Keratinocyte (primary cell): Measurements from ENCODE around the gene PKD2. TPM values are rescaled to one million over a fixed set of nuclear protein-coding genes. Genes with fewer than 3 reads are reported as not detected.
"Not testable (repeated sequence)": the region's sequence is repeated elsewhere in the genome, so short reads cannot be mapped to it uniquely, and the experiment has no call there.

Experiments used
- DNase-seq: peaks from one replicate; pipeline ENCODE4 v3.0.0-alpha.2; 2011; ENCODE audit warnings: low read depth, missing footprints, low spot score
- FAIRE-seq: peaks from 2 replicates; lab custom pipeline; 2011; peaks lifted over from hg19 to GRCh38; lab: Jason Lieb, UNC
- H2AFZ ChIP-seq: 2 replicates; pipeline ENCODE4 v1.6.0; 2012; ENCODE audit warnings: low read length, control low read depth, inconsistent platforms; ENCODE audit not compliant: control insufficient read depth
- H3K27ac ChIP-seq: 2 replicates; pipeline ENCODE4 v1.5.1; 2011; ENCODE audit warnings: low read length; ENCODE audit not compliant: control insufficient read depth, insufficient read depth
- H3K27me3 ChIP-seq: 3 replicates; pipeline ENCODE4 v1.6.0; 2011; ENCODE audit warnings: low read length; ENCODE audit not compliant: control insufficient read depth, insufficient read depth; ENCODE audit errors: extremely low read depth
- H3K36me3 ChIP-seq, 2 experiments: 2 replicates in 1 of 2; 3 replicates in 1 of 2; pipeline ENCODE4 v1.5.1; 2011; ENCODE audit warnings: low read length in 2 of 2, mild to moderate bottlenecking in 1 of 2; ENCODE audit not compliant: control insufficient read depth in 2 of 2, insufficient read depth in 2 of 2; ENCODE audit errors: extremely low read depth in 1 of 2
- H3K4me1 ChIP-seq: 3 replicates; pipeline ENCODE4 v1.5.1; 2011; ENCODE audit warnings: low read length; ENCODE audit not compliant: control insufficient read depth, insufficient read depth; ENCODE audit errors: extremely low read depth
- H3K4me2 ChIP-seq: 3 replicates; pipeline ENCODE4 v1.6.0; 2011; ENCODE audit warnings: low read depth, low read length; ENCODE audit not compliant: control insufficient read depth, insufficient read depth; ENCODE audit errors: extremely low read depth
- H3K4me3 ChIP-seq, 3 experiments: fragments of 200-600 bp in 1 of 3; sonication (generic) in 1 of 3; 2 replicates in 2 of 3; 3 replicates in 1 of 3; pipeline ENCODE4 v1.5.1; 2011 to 2016; ENCODE audit warnings: low read length in 3 of 3, mild to moderate bottlenecking in 3 of 3, control low read depth in 2 of 3, inconsistent platforms in 1 of 3, low read depth in 1 of 3, mixed read lengths in 1 of 3, mixed run types in 1 of 3, moderate library complexity in 1 of 3; ENCODE audit not compliant: control insufficient read depth in 2 of 3, insufficient read depth in 2 of 3; ENCODE audit errors: extremely low read depth in 1 of 3
- H3K79me2 ChIP-seq: 2 replicates; pipeline ENCODE4 v1.6.0; 2012; ENCODE audit warnings: low read length; ENCODE audit not compliant: control insufficient read depth, insufficient read depth
- H3K9ac ChIP-seq: 3 replicates; pipeline ENCODE4 v1.6.0; 2011; ENCODE audit warnings: low read length; ENCODE audit not compliant: control insufficient read depth, insufficient read depth; ENCODE audit errors: extremely low read depth
- H3K9me1 ChIP-seq: 3 replicates; pipeline ENCODE4 v1.6.0; 2011; ENCODE audit warnings: low read length; ENCODE audit not compliant: control insufficient read depth, insufficient read depth; ENCODE audit errors: extremely low read depth
- H3K9me3 ChIP-seq: 2 replicates; pipeline ENCODE4 v1.5.1; 2012; ENCODE audit warnings: low read depth, low read length; ENCODE audit not compliant: control insufficient read depth
- H4K20me1 ChIP-seq: 3 replicates; pipeline ENCODE4 v1.6.0; 2011; ENCODE audit warnings: low read length; ENCODE audit not compliant: control insufficient read depth, insufficient read depth; ENCODE audit errors: extremely low read depth
- CTCF ChIP-seq, 3 experiments: IDR thresholded peaks in 1 of 3; conservative IDR thresholded peaks in 1 of 3; optimal IDR thresholded peaks in 1 of 3; 2 replicates in 2 of 3; 3 replicates in 1 of 3; pipeline versions ENCODE3 to v1.5.1; 2011; ENCODE audit warnings: low read length in 3 of 3, mild to moderate bottlenecking in 3 of 3, moderate library complexity in 2 of 3, control low read depth in 1 of 3, inconsistent platforms in 1 of 3; ENCODE audit not compliant: insufficient read depth in 2 of 3; ENCODE audit errors: extremely low read depth in 1 of 3
- EZH2 ChIP-seq: IDR thresholded peaks from one replicate; pipeline ENCODE4 v1.6.1; 2012; ENCODE audit warnings: inconsistent platforms, mild to moderate bottlenecking, low read length, moderate library complexity
- dilution Hi-C: fragments of 300-500 bp; cut with MboI; formaldehyde crosslinking; loops from one replicate; pipeline ENCODE4 v1.7.0; 2020; ENCODE audit warnings: low sequenced_read_pairs; ENCODE audit not compliant: extremely low pct_ligation_motif_present
- polyA plus RNA-seq, 5 experiments: library from polyadenylated mRNA; depleted of rRNA in 3 of 5; stranded (reverse) in 3 of 5; stranded (forward) in 1 of 5; unstranded in 1 of 5; fragments of >200 nt; gene quantifications; 1 replicate in 1 of 5; 2 replicates in 3 of 5; 3 replicates in 1 of 5; pipeline versions ENCODE4 v1.2.1 to v1.2.3, GENCODE V29; 2011 to 2012; ENCODE audit warnings: missing spikeins in 2 of 5, low read depth in 1 of 5, low replicate concordance in 1 of 5
- small RNA-seq, 3 experiments: library from RNA; depleted of rRNA; stranded (forward); fragments of <200 nt; gene quantifications; one replicate each; pipeline ENCODE3, GENCODE V24; 2012; ENCODE audit warnings: low read depth in 3 of 3, low replicate concordance in 1 of 3; ENCODE audit not compliant: insufficient read length in 3 of 3

The PKD2 gene
- polyA plus RNA-seq, 1 donor (not counting 4 experiments of a cell fraction or from before 2014, with no cell fraction given), result 21.5 TPM

- Histone ChIP-seq H3K27ac (no peak overlapping the region), H3K4me1 (no peaks in the 10 kb centered on the region), H3K9me1 (no peaks in the 10 kb centered on the region), H4K20me1 (no peaks in the 10 kb centered on the region), H3K79me2 (no peaks in the 10 kb centered on the region), H3K27me3 (no peaks in the 10 kb centered on the region), H3K36me3 (no peaks in the 10 kb centered on the region), H3K9me3 (peaks cover 8% of the 10 kb centered on the region), H3K4me2 (no peak overlapping the region), H2AFZ (no peak overlapping the region), H3K4me3 (no peak overlapping the region), H3K9ac (no peak overlapping the region)
- FAIRE-seq (no peak), DNase-seq (no peak)
- dilution Hi-C loops, result no loop called here
- TF ChIP-seq EZH2 (no peak), CTCF (optimal IDR thresholded peaks at IDR 0.05 in 1 of 3, IDR thresholded peaks at IDR 0.05 in 1 of 3, conservative IDR thresholded peaks at IDR 0.05 in 1 of 3; ENCODE audit: extremely low read depth in 1 of 3, insufficient read depth in 2 of 3, low read length in 3 of 3) (no peak)
Measured at GRCh38 chr4:88119943-88120342, 112.5 kb downstream of the PKD2 start.

- H3K36me3 ChIP-seq, FAIRE-seq, H3K27me3 ChIP-seq, H3K79me2 ChIP-seq, H4K20me1 ChIP-seq, H3K27ac ChIP-seq, H3K4me1 ChIP-seq, H3K9me1 ChIP-seq, H2AFZ ChIP-seq, H3K9ac ChIP-seq, H3K4me3 ChIP-seq, dilution Hi-C loops, H3K4me2 ChIP-seq, H3K9me3 ChIP-seq, DNase-seq: not testable (repeated sequence)
Measured at GRCh38 chr4:88122260-88122659, 114.8 kb downstream of the PKD2 start.

Small RNA genes lying within 50 kb of the gene (small RNA-seq; reads per million reads assigned to genes)
- gene RNU1-36P, result 0 to 0.75 (median 0.74) reads per million in 3 experiments

Other genes starting within 250 kb of the PKD2 start
- gene IBSP, start 208.1 kb upstream of the PKD2 start, polyA plus RNA-seq, result not detected in 3 replicates
- gene MEPE, start 174.7 kb upstream of the PKD2 start, polyA plus RNA-seq, result not detected in 3 replicates
- 0.84 to 1.4 TPM (median 0.94 TPM) in 3 replicates for gene SPP1, start 31.9 kb upstream of the PKD2 start, polyA plus RNA-seq
- gene ABCG2, start 151.0 kb downstream of the PKD2 start, polyA plus RNA-seq, result 3.4 to 5.3 TPM (median 4.9 TPM) in 3 replicates